HepG2 (cell line): ENCODE measurements around the gene WDR47. TPM values are rescaled to one million over a fixed set of nuclear protein-coding genes. Genes with fewer than 3 reads are reported as not detected.

Source experiments
- BCL6 ChIP-seq: IDR thresholded peaks from 2 replicates; pipeline ENCODE4 v1.6.1; 2016; ENCODE audit warnings: missing genetic modification reagents, missing compliant biosample characterization
- polyA plus RNA-seq, 8 experiments: library from polyadenylated mRNA; depleted of rRNA in 3 of 8; stranded (reverse) in 7 of 8; unstranded in 1 of 8; fragments of >200 nt; fragmentation: Illumina TruSeq in 4 of 8; extraction: Trizol in 4 of 8; gene quantifications; 2 replicates each; pipeline versions ENCODE4 v1.2.1 to v1.2.3, GENCODE V29; 2011 to 2016; ENCODE audit warnings: low read depth in 4 of 8, missing spikeins in 1 of 8, mixed read lengths in 1 of 8; ENCODE audit not compliant: insufficient read depth in 1 of 8
- total RNA-seq, 5 experiments: library from RNA; depleted of rRNA; stranded (reverse); fragments of >200 nt; fragmentation: Illumina TruSeq; extraction: Trizol; gene quantifications; 2 replicates each; pipeline ENCODE4 v1.2.3, GENCODE V29; 2016; ENCODE audit warnings: low read depth in 1 of 5
- TF ChIP-seq, protein P1 (sequence below): sonication (generic); formaldehyde crosslinking; IDR thresholded peaks from 2 replicates; pipeline ENCODE4 v1.4.0; 2020; ENCODE audit warnings: mild to moderate bottlenecking, missing genetic modification reagents
- TF ChIP-seq, protein P2 (sequence below): sonication (generic); formaldehyde crosslinking; IDR thresholded peaks from 2 replicates; pipeline ENCODE4 v1.4.0; 2020; ENCODE audit warnings: missing genetic modification reagents

Gene WDR47
- total and polyA plus RNA-seq, 2 of the 13 experiments (the other 11 are each of a cell fraction or from before 2014, with no cell fraction given), result 4.3 to 5.9 TPM

DNA sequence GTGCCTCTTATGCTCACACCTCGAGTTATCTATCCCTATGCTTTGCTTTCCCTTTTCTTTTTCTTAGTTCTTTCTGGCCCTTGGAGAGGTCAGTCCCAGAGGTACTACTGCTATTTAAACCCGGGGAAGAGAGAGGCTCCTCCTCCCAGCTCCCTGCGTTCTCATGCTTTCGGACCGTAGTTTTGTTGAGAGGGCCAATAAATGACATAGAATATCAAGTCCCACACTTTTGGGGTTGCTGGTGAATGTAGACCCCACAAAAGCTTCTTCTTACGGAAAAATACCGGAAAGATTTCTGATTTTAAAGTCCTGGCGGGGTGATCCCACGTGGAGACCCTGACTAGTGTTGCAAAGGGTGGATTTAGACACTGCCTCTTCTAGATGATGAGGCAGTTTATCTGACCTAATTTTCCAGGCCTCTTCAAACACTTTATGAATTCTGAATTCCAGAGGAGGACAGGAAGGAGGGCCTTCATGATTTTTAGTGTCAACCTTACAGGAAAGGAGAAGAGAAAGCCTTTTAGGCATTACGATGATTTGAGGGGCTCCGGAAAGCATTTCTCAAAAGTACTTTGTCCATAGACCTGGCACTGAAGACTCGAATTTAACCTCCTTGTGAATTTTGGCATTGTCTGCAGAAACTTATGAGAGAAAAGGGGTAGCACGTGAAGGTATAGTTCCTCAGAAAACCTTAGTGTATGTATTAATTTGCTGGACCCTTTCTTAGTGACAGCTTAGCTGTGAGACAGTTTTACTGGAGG lies 49.4 kb upstream of the WDR47 start (continued):
- TF ChIP-seq, protein P1, sequence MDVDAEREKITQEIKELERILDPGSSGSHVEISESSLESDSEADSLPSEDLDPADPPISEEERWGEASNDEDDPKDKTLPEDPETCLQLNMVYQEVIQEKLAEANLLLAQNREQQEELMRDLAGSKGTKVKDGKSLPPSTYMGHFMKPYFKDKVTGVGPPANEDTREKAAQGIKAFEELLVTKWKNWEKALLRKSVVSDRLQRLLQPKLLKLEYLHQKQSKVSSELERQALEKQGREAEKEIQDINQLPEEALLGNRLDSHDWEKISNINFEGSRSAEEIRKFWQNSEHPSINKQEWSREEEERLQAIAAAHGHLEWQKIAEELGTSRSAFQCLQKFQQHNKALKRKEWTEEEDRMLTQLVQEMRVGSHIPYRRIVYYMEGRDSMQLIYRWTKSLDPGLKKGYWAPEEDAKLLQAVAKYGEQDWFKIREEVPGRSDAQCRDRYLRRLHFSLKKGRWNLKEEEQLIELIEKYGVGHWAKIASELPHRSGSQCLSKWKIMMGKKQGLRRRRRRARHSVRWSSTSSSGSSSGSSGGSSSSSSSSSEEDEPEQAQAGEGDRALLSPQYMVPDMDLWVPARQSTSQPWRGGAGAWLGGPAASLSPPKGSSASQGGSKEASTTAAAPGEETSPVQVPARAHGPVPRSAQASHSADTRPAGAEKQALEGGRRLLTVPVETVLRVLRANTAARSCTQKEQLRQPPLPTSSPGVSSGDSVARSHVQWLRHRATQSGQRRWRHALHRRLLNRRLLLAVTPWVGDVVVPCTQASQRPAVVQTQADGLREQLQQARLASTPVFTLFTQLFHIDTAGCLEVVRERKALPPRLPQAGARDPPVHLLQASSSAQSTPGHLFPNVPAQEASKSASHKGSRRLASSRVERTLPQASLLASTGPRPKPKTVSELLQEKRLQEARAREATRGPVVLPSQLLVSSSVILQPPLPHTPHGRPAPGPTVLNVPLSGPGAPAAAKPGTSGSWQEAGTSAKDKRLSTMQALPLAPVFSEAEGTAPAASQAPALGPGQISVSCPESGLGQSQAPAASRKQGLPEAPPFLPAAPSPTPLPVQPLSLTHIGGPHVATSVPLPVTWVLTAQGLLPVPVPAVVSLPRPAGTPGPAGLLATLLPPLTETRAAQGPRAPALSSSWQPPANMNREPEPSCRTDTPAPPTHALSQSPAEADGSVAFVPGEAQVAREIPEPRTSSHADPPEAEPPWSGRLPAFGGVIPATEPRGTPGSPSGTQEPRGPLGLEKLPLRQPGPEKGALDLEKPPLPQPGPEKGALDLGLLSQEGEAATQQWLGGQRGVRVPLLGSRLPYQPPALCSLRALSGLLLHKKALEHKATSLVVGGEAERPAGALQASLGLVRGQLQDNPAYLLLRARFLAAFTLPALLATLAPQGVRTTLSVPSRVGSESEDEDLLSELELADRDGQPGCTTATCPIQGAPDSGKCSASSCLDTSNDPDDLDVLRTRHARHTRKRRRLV (CRISPR knock-in tag), result no peak
- TF ChIP-seq BCL6, result no peak
- TF ChIP-seq, protein P2, sequence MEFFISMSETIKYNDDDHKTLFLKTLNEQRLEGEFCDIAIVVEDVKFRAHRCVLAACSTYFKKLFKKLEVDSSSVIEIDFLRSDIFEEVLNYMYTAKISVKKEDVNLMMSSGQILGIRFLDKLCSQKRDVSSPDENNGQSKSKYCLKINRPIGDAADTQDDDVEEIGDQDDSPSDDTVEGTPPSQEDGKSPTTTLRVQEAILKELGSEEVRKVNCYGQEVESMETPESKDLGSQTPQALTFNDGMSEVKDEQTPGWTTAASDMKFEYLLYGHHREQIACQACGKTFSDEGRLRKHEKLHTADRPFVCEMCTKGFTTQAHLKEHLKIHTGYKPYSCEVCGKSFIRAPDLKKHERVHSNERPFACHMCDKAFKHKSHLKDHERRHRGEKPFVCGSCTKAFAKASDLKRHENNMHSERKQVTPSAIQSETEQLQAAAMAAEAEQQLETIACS, result no peak
